NCI-H345 (cell line): ENCODE results near the gene PYGM.

Source experiments
- DNase-seq: peaks from one replicate; lab custom pipeline; 2025; lab: John Stamatoyannopoulos, UW

The PYGM gene

DNA sequence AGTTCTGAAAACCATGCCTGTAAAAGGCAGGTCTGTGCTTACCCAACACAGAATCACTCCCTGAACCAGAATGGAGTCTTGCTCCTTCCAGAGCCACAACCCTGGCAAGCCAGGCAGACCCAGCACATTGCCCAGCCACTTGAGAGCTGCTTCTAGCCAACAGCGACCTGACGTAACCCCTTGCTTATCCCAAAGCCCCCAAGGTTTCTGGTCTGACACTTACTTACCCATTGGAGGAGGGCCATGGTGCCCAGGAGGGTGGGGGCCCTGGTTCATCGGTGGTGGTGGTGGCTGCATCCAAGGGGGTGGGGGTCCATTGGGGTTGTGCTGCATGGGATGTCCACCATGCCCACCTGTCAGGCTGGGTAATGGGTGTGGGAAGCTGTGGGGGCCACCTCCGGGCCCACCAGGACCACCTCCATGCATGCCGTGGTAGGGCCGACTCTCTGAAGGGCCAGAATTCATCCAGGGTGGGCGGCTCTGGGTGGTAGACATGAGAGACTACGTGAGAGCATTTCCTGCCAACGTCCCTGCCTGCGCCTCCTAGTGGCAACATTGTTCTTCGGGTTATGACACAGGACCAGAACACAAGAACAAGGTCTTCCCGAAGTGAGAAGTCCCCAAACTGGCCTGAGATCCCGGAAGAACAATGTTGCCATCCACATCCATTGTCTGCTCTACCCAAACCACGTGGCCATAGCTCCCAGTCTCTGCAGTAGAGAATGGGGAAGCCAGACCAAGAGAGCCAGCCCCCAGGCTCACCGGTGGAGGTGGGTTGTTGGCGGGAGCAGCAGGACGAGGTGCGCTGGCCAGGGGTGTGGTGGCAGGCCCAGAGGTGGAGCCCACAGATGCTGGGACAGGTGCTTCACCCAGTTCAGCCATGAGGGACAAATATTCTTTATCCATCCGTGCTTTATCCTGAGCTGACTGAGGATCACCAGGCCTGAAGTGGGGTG is 7.8 kb upstream of the PYGM start:
- peak; percentile 27 for DNase-seq

DNA sequence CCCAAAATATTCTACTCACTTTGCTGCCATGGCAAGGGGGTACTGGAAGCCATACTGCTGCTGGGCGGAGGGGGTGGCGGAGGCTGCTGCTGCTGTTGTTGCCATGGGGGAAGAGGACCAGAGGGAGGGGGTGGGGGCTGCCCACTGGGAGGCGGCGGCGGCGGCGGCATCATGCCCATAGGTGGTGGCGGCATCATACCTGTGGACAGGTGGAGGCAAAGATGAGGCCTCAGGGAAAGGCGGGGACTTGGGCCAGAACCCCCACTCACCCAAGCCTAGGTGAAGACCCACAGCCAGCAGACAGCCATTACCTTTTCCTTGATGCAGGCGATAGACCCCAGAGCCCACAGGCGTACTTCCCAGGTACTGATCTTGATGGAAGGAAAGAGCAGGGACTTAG is 7.1 kb upstream of the PYGM start:
- no peak for DNase-seq

DNA sequence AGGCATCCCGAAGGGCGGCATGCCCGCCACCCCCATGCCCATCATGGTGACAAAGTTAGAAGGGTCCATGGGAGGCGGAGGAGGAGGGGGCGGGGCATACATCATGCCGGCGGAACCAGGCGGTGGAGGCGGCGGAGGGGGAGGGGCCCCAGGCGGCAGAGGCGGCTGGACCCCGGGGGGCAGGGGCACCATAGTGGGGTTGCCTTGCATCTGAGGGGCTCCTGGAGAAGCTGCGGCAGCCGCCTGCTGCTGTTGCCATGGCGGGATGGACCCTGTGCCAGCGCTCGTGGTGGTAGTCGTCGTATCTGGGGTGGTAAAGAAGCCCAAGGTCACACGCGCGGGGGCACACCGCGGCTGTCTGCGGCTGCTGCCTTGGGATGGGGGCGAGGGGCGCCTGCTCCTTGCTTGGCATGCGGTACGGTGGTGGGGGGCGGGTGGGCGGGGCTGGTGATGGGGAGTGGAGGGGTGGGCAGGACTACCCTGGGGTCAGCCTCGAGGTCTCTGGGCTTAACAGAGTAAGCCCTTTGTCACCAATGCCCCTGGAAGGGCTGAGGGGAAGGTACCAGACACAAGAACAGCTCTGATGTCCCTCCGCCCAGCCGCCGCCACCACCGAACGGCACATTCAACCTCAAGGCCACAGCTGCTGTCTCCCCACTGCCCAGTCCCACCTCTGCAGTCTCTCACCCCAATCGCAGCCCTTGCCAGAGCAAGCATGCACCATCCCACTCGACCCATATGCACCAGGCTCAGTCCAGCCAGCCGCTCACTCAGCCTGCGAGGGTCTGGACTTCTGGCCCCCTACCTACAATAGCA is 6.3 kb upstream of the PYGM start:
- DNase-seq: no peak

DNA sequence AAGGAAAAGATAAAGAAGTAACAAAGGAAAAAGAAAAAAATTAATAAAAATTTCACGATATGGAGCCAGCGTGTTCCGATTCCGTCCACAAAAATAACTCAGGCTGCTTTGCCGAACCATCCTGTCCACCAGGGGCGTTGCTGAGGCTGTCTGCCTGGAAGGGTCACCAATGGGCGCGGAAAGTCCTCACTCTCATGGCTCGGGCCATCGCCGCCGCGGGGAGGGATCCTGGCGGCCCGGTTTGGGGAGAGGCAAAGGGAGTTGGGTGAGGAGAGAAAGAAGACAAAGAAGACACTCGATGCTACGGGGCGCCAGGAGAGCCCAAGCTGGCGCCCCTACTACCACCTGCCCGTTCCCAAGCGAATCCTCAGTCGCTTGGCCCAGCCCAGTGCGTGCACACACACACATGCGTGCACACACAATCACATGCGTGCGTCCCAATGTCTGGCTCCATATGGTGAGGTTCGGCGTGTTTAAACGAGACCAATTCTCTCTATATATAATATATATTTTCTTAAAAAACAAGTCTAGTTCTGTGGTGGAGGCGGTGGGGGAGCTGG is 5.6 kb upstream of the PYGM start:
- DNase-seq: no peak

DNA sequence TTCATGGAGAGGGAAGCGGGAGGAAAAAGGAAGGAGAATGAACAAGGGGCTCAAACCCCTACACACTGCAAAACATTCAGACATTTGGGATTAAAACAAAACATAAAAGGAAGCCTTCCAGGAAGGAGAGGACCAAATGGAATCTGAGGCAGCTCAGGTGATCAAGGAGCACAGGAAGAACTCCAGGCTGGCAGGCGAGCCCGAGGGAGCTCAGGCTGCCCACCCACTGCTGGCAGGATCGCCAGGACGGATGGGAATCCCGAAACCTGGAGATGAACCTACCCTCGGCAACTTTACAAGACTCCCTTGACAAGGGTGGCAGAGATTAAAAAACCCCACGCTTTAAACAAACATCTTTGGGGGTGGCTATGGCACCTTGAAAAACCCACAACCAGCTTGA is 5.0 kb upstream of the PYGM start:
- no peak for DNase-seq

- DNase-seq: no peak
Measured at GRCh38 chr11:64764040-64764611, 4.4 kb upstream of the PYGM start.

GRCh38 chr11:64763526-64764039 is 3.8 kb upstream of the PYGM start:
- no peak for DNase-seq

GRCh38 chr11:64762674-64763525 is 3.1 kb upstream of the PYGM start:
- peak; percentile 47 for DNase-seq

- DNase-seq: no peak
Measured at GRCh38 chr11:64762277-64762673, 2.5 kb upstream of the PYGM start.

DNA sequence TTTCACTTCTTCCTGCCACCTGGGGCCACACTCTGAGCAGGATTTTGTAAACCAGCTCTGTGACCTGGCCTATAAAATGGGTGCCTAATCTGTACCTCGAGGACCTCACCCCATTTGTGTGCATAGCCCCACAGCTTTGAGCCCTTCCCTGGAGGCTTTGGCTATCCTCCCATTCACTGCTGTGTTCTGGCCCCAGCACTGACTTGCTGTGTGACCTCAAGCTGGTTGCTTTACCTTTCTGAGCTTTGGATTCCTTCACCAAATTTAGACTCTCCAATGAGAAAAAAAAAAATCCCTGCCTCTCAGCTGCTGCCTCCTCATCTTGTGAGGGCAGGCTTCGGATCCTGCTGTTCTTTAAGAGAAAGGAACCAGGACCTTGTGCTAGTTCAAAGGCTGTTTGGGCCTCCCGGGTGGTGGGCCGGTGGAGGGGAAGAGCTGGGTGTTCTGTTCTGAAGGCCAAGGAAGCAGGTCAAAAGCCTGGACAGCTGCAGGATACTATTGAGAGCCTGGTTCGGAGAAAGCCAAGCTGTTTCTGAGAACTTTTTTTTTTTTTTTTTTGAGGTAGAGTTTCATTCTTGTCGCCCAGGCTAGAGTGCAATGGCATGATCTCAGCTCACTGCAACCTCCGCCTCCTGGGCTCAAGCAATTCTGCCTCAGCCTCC is 1.1 kb upstream of the PYGM start:
- DNase-seq: no peak

- no peak for DNase-seq
Measured at GRCh38 chr11:64759131-64759721, 548 bp downstream of the PYGM start.

GRCh38 chr11:64758330-64759079 is 1.3 kb downstream of the PYGM start:
- no peak for DNase-seq

DNA sequence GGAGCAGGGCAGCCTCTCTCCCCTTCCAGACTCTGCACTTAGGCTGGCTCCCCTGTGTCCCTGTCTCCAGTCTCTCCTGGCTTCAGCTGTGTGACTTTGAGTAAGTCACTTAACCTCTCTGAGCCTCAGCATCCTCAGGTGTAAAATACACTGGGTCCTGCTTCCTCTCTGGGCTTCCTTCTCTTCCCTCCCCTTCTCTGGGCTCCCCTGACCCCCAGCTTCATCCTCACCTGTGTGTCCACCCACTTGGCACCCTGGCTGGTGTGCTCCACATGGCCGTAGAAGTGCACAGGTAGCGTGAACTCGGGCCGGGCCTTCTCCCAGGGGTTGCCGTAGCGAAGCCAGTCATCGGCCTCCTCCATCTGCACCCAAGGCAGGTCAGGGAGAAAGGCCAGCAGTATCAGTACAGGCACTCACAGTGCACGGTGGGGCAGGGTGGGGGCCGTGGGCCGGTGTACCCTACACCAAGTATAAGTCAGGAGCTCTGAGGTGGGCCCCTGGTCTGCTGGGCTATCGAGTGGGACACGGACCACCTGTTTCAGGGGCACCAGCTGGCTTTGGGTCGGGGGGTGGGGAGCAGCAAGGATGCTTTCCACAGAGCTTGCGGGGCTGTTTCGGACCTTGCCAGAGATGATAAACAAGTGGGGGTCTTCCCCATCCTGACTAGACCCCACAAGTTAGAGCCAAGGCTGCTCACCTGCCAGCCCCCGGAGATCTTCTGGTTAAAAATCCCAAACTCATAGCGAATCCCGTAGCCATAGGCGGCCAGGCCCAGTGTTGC is 2.0 kb downstream of the PYGM start:
- DNase-seq: no peak

DNA sequence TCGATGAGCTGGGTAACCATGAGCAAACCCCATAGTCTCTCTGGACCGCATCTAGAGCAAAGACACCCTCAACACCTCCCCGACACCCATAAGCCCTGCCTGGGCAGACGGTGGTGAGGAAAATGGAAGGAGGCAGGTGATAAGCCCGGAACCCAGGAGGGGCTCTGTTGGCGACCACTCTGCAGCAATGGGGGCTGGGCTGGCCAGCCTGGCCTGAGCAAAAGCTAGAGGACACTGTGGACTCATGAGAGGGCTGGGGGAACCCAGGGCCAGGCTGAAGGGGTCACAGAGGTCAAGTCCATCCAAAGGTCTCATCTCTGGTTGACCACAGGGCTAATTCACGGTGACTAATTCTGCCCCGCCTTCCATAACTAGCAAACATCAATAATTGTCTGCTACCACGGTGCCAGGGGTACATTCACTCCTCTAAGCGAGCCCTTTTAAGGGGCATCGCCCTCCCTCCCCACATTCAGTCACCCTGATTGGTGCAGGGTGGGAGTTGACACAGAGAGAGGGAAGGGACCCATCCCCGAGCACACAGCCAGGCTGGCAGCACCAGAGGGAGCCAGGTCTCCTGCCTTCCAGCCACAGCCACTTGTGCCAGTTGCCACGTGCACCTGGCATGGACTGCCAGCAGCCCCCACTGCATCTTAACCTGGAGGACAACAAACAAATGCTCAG is 4.0 kb downstream of the PYGM start:
- DNase-seq: no peak

DNA sequence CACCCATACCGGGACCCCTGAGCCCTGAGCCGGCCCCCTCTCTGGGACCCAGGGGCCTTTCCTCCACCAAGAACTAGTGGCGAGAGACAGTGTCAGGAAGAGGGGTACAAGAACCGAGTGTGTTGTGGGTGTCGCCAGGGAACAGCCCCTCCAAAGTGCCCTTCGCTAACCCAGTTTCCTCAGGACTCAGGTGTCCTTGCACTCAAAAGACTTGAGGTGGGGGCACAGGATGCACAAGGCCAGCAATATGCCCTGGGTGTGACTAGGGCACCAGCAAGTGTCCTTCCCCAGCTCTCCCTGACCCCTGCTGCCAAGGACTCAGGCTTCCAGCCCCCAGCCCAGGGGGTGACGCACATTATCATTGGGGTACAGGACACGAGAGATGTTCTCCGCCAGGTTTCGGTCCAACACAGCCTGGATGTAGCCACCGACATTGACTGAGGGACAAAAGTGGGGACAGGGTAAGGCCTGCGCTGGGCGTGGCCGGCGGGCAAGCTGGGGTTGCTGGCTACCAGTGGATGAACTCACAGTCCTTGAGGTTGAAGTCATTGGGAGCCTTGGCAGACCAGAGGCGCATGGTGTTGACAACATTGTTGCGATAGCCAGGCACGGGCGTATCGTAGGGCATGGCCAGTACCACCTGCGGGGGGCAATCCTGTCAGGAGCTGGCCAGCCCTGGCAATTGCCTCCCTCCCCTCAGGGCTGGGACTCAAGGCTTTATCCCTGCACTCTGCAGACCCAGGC is 4.7 kb downstream of the PYGM start:
- DNase-seq: no peak

DNA sequence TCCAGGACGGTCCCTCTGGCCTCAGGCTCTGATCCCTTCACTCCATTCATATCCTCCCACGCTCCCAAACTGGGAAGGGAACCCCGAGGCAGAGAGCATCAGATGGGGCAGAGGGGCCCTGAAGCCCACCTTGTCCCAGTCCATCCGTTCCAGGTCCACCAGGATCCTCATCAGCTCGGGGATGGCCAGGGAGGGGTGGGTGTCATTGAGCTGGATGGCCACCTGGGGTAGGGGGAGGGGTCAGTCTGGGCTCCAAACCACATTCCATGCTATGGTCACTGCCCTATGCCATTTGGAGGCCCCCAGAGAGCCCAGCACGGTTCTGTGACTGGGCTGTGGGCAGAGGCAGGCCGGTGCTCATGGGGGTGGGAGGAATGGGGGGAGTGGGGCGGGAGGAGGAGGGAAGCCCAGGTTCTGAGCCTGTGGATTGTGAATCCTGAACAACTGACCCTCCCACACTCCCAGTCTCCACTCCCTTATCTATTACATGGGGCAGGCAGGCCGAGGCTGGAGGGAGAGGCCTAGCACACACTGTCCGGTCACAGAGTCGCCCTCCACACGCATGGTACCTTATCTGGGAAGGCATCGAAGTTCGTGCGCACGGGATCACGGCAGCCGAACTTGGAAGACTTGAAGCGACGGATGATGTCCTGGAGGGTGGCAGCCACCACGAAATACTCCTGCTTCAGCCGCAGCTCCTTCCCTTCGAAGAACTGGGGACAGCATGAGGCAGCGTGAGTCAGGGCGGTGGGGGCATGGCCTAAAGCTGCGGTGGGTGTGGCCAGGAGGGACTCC is 5.5 kb downstream of the PYGM start:
- DNase-seq: no peak
